GM18861 (cell line): ENCODE data around the gene ITGA11.

Source experiments
- ATAC-seq: cut with Tn5 transposase; IDR thresholded peaks from one replicate; pipeline ENCODE4 v1.9.1; 2021; ENCODE audit not compliant: unreplicated experiment

ITGA11 gene

DNA sequence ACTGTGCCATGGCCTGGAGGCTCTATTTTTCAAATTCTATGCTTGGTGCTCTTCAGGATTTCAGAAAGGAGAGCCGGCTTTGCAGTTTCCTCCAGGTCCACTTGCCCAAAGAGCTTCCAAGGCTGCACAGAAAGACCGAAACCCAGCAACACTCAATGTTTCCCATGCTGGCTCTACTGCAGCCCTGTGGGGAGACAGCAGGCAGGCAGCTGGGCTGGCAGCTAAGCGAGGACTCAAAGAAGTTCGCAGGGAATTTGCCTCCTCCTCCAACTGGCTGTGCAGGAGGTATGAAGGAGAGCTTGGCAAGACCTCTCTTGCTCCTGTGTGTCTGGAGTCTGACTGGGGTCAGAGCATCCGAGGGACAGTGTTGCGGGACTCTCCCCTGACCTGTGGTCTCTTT, 17.4 kb upstream of the ITGA11 start:
- no peak for ATAC-seq

DNA sequence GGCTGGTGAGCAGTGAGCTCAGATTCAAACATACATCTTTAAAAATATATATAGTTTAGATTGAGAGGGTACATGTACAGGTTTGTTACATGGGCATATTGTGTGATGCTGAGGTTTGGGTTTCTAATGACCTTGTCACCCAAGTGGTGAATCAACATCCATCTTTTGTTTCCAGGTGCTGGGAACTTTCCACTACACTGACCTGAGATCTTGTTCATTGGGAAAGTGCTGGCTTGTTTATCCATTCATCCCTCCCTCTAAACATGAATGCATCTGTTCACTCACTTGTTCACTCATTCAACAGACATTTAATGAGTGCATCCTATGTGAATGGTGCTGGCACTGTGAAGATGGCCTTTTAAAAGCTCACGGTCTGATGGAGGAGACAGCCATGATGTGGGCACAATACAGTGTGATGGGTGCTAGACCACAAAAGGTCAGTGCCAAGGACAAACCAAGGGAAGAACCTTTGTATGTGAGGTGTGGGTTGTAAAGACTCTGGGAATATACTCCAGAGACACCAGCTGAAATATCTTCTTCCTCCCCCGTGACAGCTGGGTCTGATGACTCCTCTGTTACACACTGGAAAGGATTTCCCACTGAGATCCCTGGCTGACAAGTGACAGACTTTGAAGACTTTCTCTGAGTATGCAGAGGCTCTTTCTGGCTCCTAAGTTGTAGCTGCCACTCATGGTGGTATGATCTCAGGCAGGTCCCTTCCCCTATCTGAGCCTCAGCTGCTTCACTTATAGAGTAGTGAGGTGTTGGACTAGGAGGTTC, 16.2 kb upstream of the ITGA11 start:
- no peak for ATAC-seq

DNA sequence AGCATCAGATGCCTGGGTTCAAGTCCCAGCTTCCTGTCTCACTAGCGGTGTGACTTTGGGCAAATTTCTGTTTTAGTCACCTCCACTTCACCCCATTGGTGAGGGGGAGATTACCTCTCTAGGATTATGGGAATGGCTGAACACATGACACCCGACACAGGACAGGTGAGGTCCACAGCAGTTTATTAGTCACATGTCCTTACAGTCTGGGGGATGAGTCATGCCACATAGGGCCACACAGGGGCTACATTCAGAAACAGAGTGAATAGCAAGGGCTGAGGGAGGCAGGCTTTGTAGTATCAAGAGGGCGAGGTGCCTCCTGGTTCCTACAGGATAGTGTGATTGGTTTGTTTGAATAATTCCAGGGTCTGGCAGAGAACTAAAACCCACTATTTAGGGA, 15.2 kb upstream of the ITGA11 start:
- no peak for ATAC-seq

DNA sequence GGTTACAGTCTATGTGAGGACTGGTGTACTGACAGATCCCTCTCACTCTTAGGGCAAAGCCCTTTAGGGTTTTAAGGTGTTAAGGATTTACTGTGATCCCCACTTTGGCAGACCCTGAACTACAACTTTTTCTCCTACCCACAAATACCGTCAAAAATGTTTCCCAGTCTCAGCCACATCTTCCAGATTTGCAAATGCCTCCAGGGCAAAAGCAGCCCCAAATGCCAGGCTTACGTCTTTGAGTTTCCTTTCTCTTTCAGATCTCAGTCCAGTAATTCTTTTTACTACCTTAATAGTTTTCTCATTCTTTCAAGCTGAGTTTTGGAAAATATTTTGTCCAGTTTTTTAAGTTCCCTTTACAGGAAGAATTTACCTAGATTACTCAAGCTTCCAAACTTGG, 13.4 kb upstream of the ITGA11 start:
- no peak for ATAC-seq

DNA sequence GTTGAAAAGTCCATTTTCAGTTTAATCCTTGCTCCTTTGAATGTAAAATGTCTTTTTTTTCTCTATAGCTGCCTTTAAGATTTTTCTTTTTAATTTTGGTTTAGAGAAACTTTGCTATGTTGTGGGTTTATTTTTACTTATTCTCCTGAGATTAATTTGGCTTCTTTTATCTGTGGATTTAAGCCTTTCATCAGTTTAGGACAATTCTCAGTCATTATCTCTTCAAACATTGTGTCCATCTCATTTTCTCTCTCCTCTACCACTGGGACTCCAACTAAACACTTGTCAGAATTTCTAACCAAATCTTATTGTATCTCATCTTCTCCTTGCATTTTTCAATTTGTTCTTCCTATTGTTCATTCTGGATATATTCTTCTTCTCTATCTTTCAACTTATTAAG, 12.4 kb upstream of the ITGA11 start:
- no peak for ATAC-seq

DNA sequence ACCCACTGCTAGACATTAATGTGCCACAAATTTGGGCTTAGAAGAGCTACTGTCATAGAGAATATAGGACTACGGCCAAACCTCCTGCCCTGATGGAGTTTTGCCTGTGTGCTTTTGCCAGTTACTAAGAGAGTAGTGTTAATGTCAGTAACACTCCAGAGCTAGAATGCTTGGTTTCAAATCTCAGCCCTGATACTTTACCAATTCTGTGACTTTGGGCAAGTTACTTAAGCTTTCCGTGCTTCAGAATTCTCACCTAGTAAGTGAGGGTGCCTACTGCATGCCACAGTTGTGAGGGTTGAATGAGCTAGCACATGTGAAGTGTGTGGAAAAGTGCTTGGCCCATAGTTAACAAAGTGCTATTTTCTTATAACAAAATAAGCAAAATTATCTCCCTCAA, 10.9 kb upstream of the ITGA11 start:
- no peak for ATAC-seq

DNA sequence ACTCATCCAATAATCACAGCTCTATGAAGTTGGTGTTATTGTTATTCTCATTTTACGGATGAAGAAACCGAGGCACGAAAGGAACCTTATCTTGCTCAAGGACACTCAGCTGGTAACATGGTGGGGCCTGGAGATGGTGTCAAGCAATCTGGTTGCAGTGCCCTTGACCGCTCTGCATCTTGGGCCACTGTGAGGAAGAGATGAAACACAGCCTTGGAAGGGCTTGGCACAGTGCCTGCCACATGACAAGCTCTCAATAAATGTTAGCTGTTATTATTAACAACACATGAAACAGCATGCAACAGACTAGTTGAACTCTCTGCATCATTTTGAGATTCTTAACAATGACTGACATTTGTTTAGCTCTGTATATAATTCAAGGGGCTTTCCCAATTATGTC, 10.1 kb upstream of the ITGA11 start:
- no peak for ATAC-seq

DNA sequence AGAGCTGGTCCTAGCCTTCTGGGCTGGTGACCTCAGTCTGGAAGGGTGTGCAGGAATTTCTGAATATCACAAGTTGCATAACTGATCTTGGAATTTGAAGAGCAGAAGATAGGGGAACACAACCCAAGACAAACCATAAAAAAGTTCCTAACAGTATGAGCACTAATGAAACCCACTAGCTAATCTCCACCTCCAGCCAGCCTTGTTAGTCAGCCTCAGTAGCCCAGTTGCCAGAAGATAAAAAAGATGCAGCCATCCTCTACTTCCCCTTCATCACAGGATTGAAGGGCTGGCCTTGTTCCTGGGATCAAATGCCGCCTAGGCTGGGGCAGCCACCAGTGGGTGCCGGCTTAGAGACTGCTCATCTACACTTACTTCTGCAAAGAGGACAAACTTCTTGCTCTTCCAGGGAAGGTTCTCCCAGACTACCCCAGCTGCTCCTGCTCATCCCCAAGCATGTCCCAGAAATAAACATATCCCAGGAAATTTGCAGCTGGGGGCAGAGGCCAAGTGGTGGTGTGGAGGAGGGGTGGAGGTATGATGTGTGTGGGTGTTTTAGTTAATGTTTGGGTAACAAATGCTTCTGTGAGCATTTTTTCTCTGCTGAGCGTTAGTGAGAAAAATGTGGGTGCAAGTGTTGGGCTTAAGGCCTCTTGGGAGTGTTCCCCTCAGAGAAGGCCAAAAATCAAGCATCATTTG, 9.2 kb upstream of the ITGA11 start:
- no peak for ATAC-seq

DNA sequence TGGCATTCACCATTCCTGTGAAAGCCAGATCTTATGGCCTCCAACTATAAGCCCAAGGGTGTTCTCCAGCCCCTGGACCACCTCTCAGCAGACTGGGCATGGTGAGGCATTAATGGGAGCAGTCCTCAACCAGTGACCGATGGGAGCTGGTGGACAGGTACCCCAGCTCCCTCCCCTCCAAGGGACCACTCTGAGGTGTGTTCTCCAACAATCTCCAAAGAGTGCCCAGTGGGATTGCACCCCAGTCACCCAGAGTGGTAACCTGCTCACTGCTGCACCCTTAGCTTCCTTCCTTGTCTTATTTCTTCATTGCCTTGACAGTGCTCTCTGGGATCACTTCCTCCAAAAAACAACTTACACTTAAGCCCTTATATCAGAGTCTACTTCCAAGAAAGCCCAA, 8.2 kb upstream of the ITGA11 start:
- no peak for ATAC-seq

DNA sequence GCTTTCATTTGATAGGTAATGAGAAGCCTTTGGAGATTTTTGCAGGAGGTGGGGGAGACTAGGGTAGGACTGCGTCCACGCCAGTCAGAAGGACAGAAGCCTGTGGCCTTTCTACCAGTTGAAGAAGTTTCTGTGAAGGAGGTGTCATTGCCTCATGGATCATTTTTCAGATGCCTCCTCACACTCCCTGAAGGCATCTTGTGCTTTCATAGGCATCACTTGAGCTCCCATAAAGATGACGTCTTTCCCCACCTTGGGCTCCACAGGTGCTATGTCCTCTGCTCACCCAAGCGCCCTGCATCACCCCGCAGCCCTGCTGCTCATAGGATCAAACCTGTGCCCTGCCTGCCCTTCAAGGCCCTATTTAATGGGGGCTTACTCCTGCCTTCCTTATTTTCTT, 7.5 kb upstream of the ITGA11 start:
- ATAC-seq, result no peak

DNA sequence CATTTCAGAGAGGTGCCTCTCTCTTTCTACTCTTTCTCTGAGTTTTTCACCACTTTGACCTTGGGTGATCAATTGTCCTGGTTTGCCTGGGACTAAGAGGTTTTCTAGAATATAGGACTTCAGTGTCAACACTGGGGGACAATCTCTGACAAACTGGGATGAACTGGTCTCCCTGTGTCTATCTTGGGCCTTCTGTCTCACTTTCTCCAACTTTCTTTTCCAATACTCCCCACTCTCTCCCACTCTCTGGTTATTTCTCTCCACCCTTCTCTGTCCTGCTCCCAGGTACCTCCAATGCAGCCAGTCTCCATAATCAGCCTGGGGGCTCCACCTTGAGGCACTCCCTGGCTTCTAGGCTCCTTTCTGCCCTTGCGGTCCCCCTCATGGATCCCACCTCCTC, 4.7 kb upstream of the ITGA11 start:
- ATAC-seq, result no peak

DNA sequence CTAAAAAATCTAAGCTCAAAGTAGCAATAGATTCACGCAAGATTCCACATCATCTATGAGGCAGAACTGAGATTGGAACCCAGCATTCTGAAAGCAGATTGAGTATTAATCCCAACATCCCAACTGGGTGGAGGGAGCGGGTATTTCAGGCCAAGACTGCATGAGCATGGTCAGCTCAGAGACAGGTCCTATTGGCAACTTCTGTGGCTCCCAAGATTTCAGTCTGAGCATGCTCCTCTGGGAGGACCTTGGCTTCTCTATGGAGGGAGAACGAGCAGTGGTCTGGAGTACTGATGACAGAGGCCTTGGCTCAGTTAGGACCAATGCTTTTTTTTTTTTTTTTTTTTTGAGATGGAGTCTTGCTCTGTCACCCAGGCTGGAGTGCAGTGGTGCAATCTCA, 4.0 kb upstream of the ITGA11 start:
- no peak for ATAC-seq

DNA sequence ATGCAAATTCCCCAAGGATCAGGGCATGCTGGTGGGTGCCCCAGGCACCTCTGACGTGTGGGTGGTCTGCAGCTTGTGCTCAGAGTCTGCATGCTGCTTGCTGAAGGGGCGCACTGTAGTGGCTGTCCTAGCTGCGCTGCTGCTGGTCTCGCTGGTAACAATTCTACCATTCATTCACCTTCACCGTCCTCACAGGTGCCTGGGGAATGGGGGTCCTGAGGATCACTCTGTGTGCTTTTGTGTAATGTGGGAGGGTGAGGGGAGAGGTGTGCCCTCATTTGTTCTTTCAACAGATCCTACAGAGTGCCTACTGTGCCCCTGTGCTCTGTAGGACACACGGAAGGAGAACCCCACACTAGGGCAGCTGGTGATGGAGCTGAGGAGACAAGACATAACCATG, 2.1 kb upstream of the ITGA11 start:
- ATAC-seq, result no peak

DNA sequence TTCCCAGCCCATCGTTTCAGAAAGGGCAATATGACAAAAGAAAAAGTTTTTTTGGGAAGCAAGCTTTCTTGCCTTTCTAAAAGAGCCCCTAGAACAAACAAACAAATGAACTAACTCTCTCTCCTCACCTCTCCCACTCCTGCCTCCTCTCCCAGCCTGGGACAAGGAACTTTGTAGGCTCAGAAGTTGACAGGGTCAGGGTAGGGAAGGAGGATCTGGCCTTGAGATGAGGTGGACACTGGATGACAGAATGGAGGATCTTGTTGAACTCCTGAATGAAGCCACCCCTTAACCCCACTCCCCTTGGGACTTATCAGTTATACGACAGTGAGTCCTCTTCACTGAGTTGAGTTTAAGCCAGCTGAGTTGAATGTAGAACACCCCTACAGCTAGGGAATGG, 1.6 kb upstream of the ITGA11 start:
- ATAC-seq, result no peak

DNA sequence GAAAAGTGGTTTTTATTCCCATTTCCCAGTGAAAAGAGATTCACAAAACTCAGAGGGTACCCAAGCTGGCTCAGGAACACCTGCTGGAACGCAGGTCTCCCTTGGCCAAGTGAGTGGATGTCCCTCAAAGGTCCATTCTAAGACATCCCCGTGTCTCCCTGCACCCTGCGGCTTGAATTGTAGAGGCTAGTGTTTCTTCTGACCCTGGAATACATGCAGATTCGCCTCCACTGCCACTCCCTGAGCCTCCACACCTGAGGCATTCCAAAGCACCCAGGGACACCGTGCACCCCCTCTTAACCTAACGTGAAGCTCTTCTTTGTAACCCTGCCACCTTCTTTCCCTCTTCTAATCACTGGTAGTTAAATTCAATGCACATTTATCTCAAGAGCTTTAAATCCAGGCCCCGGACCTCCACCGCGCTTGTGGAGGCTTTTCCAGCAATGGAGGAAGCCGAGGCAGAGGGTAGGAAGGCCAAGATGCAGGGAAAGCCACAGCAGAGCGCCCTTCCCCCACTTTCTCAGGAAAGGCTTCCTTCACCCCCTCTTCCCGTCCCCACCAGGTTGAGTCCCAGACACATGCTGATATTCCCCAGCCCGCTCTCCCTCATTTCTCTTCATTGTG, 590 bp upstream of the ITGA11 start:
- ATAC-seq, result no peak

DNA sequence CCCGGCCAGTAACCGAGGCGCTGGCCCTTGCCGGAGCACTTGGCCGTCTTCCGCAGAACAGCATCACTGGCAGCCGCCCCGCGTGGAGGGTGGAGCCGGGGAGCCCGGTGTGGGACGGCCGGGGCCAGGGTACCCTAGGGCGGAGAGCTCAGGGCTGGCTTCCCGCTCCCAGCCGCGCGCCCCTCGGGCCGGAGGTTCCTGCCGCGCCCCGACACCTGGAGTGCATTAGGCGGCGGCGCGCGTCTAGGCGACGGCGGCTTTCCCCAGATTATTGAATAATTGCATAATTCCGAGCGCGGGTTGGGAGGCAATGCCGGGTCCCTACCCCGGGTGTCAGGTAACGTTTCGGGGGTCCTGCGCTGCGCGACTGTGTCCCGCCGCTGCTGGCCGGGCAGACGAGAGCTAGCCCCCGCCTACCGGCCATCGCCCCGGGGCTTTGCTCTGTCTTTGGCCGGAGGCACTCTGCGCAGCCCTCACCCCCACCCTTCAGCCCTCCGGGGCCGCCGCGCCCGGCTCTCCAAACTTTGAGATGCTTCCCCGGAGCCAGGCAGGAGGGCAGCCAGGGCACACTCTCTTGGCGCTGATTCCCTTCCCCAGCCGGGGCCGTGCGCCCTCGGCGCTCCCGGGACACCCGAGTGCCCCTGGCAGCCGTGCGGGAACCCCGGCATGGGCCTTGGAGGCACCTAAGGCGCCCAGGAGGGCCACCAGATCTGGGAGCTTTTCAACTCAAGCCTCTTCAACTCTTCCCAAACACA, 749 bp downstream of the ITGA11 start:
- ATAC-seq, result no peak

DNA sequence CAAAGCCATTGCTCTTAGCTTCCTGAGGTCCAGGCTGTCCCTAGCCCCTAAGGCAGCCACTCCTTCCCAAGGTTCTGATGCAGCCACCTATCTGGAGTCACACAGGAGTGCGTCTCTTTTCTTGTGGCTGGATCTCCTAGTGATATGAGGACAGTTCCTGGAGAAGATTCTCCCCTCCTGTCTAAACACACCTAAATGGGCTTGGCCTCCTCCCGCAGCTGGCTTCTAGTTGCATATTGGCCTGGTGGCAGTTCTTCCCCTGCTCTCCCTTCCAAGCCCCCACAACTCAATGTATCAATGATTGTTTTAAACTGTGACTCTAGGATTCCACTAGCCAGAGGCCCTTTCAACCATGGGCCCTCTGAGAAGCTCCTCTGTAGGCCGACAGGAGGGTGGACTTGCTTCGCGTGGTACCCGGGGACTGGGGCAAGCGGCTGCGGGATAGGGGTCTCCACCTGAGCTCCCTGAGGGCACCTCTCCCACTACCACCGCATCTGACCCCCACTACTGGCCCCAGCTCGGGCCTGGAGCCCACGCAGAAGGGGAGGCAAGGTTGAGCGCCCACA, 1.4 kb downstream of the ITGA11 start:
- no peak for ATAC-seq

DNA sequence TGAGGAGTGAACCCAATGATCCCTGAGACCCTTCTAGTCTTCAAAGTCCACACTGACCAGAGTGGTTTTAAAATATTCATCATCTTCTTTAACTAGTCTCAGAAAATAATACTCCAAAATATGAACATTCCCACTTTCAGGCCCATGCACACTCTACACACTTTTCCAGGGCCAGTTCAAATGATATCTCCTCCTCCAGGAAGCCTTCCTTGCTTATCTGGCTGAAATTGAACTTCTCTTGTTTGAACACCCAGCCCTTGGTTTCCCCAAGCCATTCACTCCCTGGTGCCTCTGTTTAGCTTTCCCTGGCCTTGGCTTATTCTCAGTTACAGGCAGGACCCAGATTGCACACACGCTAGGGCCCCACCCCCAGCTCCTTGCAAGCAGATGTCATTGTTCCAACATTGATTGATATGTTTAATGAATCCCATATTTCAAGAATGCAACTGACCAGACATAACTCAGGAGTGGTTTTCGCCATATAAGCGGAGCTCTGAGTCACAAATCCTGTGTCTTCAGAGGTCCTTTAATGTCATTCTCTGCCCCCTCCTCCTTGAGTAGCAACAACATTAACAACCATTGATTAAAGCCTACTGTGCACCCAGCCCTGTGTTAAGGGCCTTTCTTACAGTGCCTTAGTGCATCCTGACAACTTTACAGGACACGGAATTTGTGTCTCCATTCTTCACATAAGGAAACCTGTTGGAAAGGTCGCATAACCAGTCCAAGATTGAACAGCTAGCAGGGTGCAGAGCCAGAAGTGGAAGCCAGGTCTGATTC, 2.1 kb downstream of the ITGA11 start:
- ATAC-seq, result no peak

DNA sequence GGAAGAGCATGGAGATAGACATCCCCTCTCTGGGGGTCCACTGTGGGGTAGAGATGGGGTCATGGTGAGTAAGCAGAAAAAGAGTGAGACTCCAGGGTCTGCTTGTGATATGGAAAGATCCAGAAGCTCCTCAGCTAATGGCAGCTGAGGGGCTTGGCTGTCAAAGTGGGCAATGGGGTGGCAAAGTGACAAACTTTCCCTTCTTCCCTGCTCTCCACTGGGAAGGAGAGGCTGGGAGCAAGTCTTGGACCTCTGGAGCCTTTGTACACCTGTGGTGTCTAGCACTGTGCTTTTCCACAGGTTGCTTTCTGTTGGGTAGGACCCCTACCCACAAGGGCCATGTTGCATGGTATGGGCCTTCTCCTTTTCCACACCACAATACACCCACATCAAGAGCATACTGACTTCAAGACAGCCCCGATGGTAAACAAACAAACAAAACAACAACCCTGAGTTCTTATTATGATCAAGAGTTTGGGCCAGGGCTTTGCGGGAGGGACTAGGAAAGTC, 3.5 kb downstream of the ITGA11 start:
- no peak for ATAC-seq

DNA sequence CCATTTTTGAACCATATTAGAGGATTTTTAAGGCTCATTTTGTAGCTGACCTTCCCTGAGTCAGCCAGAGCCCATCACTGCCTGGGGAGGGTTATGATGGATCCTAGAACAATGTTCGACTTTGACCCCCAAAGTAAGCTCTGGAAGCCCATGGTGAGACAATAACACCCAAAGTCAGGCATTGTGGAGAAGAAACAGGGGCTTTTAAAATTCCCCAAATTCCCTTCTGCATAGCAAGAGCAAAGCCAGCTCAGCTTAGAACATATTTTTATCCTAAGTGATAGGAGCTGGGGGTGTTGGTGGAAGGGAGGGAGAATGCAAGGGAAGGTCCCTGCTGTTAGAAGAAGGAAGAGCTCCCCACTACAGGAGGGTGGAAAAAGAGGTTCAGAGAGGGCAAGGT, 4.0 kb downstream of the ITGA11 start:
- ATAC-seq, result no peak
